Epithelial cell of proximal tubule (primary cell): ENCODE measurements around the gene TRIM10. TPM values are rescaled to one million over a fixed set of nuclear protein-coding genes. Genes with fewer than 3 reads are reported as not detected.

Experiments used
- DNase-seq: peaks from one replicate; pipeline ENCODE4 v3.0.0-alpha.2; 2011; ENCODE audit warnings: low read depth
- H3K4me3 ChIP-seq: 2 replicates; pipeline ENCODE4 v1.5.1; 2011; ENCODE audit warnings: low read depth, mild to moderate bottlenecking, low read length
- total RNA-seq: library from RNA; depleted of rRNA; stranded (reverse); fragments of >200 nt; gene quantifications from 2 replicates; pipeline ENCODE4 v1.2.3, GENCODE V29; 2015
- TF ChIP-seq, protein P1 (sequence below): conservative IDR thresholded peaks from 2 replicates; pipeline ENCODE4 v1.5.1; 2012; ENCODE audit warnings: low read depth, mild to moderate bottlenecking, low read length

Gene TRIM10
- total RNA-seq: not detected in 2 replicates

DNA sequence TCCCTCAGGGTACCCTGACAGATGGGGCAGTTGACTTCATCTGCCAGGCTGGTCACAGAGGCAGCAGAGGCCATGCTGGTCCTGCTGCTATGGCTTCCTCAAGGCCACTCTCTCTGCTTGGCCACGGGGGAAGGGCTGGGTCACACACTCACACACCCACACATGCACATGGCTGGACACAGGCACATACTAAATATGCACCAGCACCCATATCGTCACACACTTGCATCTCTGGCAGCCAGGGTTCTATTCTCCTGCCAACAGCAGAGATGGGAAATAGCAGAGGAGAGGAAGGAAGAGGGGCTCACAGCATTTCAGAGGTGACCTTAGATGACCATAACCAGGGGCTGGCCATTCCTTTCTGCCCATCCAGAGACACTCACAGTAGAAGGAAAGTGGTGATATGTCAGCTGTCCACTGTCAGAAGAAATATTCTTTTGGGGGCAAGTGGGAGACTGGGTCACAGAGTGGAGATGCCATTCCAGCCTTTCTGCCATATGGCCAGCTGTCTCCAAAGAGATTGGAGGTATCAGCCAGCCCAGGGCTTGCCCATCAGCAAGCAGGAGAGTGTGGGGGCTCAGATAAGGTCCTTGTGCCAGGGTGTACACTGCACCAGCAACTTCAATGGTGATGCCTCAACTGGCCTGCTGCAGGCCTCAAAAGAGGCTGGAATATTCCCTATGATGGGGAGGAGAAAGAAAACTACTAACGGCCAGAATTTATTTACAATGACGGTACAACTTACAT is at the start of gene TRIM10:
TRIM10 (minus strand) TSS at position 427 of the 747 bp plus-strand sequence; CDS start at position 74, 353 bp downstream.
- TF ChIP-seq, protein P1, sequence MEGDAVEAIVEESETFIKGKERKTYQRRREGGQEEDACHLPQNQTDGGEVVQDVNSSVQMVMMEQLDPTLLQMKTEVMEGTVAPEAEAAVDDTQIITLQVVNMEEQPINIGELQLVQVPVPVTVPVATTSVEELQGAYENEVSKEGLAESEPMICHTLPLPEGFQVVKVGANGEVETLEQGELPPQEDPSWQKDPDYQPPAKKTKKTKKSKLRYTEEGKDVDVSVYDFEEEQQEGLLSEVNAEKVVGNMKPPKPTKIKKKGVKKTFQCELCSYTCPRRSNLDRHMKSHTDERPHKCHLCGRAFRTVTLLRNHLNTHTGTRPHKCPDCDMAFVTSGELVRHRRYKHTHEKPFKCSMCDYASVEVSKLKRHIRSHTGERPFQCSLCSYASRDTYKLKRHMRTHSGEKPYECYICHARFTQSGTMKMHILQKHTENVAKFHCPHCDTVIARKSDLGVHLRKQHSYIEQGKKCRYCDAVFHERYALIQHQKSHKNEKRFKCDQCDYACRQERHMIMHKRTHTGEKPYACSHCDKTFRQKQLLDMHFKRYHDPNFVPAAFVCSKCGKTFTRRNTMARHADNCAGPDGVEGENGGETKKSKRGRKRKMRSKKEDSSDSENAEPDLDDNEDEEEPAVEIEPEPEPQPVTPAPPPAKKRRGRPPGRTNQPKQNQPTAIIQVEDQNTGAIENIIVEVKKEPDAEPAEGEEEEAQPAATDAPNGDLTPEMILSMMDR: no peak
- H3K4me3 ChIP-seq: no peak within 1 kb of the TSS
- DNase-seq: no peak

GRCh38 chr6:30207619-30208295 is 46.7 kb upstream of the TRIM10 start:
- H3K4me3 ChIP-seq: peak overlapping the region; percentile 12
- TF ChIP-seq, protein P1: no peak
- DNase-seq: no peak

DNA sequence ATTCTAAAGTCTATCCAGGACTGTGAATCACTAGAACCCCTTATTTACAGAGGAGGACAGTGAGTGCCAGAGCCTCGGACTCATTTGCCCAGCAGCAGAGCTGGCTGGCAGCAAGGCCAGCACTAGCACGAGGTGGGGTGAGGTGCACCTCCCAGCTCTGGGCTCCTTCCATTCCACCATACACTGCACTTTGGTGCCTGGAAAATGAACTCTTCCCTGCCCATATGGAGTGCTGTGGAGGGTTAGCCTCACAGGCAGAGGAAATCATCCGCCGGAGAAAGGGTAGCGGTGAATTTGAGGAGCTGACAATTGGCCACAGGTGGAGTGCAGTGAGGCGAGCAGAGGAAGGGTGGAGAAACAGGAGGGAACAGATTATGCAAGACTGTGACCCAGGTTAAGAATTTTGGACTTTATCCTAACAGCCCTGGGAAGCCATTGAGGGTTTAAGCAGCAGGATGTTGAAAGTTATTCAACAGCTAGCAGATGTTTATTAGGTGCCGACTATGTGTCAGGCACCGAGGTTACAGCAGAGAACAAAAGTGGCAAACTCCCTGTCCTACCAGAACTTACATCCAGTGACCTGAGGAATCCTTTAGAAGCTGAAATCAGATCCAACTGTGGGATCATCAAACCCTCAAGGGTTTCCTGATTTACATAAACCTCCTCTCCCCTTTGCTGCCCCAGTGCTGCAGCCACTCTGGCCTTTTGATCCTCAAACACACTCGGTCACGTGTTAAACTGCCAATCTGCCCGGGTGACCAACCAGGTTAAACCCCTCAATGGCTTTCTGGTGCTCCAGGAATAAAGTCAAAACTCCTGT is 46.0 kb upstream of the TRIM10 start:
- no peak for DNase-seq
- peak overlapping the region; percentile 12 for H3K4me3 ChIP-seq
- TF ChIP-seq, protein P1: no peak

DNA sequence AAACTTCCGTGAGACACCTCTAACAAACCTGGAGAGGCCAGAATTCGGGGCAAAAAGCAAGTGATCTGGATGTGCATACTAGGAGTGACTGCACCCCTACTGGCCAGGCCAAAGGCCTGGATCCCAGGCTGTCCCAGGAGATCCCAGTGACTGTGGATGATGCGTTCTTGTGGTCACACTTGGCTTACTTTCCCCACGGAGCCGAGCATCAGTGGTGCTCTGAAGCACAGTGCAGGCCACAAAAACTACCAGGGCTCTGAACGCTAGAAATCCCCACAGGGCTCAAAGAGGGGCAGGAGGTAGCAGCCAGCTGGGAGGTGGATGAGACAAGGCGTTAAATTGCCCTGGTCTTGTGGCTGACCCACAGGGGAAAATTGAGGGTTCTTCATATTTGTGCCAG is 45.1 kb upstream of the TRIM10 start:
- DNase-seq: no peak
- H3K4me3 ChIP-seq: no peak overlapping the region

DNA sequence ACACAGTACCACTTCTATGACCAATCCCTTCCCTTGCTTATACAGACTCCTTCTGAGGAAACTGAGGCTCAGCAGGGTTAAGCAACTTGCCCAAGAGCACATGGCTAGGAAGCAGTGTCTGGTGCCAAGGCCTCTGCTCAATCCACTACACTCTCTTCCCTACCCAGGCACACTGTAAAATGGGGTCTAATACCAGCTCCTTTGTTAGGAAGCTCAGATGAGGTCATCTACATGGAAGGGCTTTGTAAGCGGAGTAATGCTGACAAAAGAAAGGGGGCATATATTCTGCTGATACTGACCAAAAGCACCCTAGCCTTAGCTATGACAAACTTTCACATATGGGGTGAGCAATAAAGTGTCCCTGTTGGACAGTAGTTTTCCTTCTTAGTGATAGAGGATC is 43.1 kb upstream of the TRIM10 start:
- DNase-seq: no peak
- TF ChIP-seq, protein P1: no peak
- H3K4me3 ChIP-seq: no peak overlapping the region

More for the DNA sequence above, 45.1 kb upstream of the TRIM10 start:
- TF ChIP-seq, protein P1: peak; percentile 16

DNA sequence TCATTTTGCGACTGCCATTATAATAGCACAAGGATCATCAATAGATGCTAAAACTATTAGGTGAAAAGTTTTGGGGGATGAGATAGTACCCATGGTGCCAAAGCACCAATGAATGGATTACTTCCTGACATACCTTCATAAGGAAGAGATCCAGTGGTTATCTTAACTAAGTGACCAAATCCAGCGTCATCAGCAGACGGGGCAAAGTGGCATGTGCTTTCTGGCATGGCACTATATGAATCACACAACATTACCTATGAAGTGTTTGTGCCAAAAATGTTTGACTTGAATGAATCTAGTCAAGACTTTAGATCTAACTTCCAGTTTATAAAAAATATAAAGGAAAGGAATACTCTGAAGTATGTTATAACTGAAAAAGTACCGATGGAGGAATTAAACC is 41.4 kb upstream of the TRIM10 start:
- TF ChIP-seq, protein P1: no peak

More for the DNA sequence above, 41.4 kb upstream of the TRIM10 start:
- no peak for DNase-seq
- no peak overlapping the region for H3K4me3 ChIP-seq
